Esophagus squamous epithelium (tissue), 4 donors: ENCODE results near the gene A2ML1.

Experiments
- POLR2A ChIP-seq, 4 donors: fragments of 450-650 bp; IDR thresholded peaks; one replicate each; pipeline ENCODE4 v1.6.1; 2017; ENCODE audit warnings: antibody characterized with exemption in 4 of 4, mild to moderate bottlenecking in 4 of 4, moderate library complexity in 3 of 4
- TF ChIP-seq, protein P1 (sequence below), 6 experiments: fragments of 450-650 bp in 4 of 6; fragments of 200-600 bp in 2 of 6; sonication (generic) in 2 of 6; IDR thresholded peaks; one replicate each; pipeline ENCODE4 v1.5.1; 2016 to 2019; ENCODE audit warnings: antibody characterized with exemption in 6 of 6, mild to moderate bottlenecking in 4 of 6, moderate library complexity in 4 of 6

DNA sequence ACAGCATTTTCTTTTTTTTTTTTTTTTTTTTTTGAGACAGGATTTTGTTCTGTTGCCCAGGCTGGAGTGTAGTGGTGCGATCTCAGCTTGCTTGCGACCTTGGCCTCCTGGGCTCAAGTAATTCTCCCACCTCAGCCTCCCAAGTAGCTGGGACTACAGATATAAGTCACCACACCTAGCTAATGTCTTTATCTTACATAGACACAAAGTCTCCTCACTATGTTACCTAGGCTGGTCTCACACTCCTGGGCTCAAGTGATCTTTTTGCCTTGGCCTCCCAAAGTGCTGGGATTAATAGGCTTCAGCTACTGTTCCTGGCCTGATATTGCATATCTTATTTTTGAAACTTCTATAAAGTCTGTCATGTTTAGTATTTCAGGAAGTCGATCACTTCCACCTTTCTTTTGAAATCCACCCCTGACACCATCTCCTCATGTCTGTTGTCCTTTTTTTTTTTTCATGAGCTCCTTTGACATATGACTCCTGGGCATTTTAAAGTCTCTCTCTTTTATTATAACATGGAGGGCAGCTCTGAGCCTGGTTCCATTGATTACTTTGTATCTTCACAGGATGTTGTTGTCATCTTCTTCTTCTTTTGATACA, 5.9 kb upstream of the A2ML1 start:
- TF ChIP-seq, protein P1, sequence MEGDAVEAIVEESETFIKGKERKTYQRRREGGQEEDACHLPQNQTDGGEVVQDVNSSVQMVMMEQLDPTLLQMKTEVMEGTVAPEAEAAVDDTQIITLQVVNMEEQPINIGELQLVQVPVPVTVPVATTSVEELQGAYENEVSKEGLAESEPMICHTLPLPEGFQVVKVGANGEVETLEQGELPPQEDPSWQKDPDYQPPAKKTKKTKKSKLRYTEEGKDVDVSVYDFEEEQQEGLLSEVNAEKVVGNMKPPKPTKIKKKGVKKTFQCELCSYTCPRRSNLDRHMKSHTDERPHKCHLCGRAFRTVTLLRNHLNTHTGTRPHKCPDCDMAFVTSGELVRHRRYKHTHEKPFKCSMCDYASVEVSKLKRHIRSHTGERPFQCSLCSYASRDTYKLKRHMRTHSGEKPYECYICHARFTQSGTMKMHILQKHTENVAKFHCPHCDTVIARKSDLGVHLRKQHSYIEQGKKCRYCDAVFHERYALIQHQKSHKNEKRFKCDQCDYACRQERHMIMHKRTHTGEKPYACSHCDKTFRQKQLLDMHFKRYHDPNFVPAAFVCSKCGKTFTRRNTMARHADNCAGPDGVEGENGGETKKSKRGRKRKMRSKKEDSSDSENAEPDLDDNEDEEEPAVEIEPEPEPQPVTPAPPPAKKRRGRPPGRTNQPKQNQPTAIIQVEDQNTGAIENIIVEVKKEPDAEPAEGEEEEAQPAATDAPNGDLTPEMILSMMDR (IDR thresholded peaks at IDR 0.05) = no peak
- no peak for TF ChIP-seq POLR2A (IDR thresholded peaks at IDR 0.05)
